HL-60 (cell line): ENCODE data around the gene CREB5.

Source experiments
- DNase-seq, 2 experiments: peaks; one replicate each; pipeline ENCODE4 v3.0.0-alpha.2; 2010 to 2020; ENCODE audit warnings: low read depth in 1 of 2, low spot score in 1 of 2
- H3K27ac ChIP-seq: fragments of 250-450 bp; sonication (Bioruptor Pico); replicated peaks from 2 replicates; pipeline ENCODE4 v1.5.1; 2020; ENCODE audit warnings: mild to moderate bottlenecking, moderate library complexity
- H3K27me3 ChIP-seq: fragments of 250-450 bp; sonication (Bioruptor Pico); 2 replicates; pipeline ENCODE4 v1.5.1; 2021; ENCODE audit warnings: mild to moderate bottlenecking, moderate library complexity; ENCODE audit not compliant: insufficient read depth, poor library complexity, severe bottlenecking
- H3K4me3 ChIP-seq: replicated peaks from 2 replicates; pipeline ENCODE4 v1.5.1; 2011; ENCODE audit warnings: mild to moderate bottlenecking, control low read depth, low read length; ENCODE audit not compliant: insufficient read depth
- GABPA ChIP-seq: IDR thresholded peaks from 2 replicates; pipeline ENCODE4 v1.6.1; 2012; ENCODE audit warnings: low read depth
- POLR2AphosphoS5 ChIP-seq: IDR thresholded peaks from 2 replicates; pipeline ENCODE4 v1.6.1; 2012; ENCODE audit warnings: low read depth
- SPI1 ChIP-seq: IDR thresholded peaks from 2 replicates; pipeline ENCODE4 v1.6.1; 2012; ENCODE audit warnings: low read depth, mild to moderate bottlenecking, borderline replicate concordance
- TF ChIP-seq, protein P1 (sequence below): IDR thresholded peaks from one replicate; pipeline ENCODE4 v1.5.1; 2011; ENCODE audit warnings: low read length, control low read depth, inconsistent platforms; ENCODE audit not compliant: insufficient read depth
- TF ChIP-seq, protein P2 (sequence below): IDR thresholded peaks from 2 replicates; pipeline ENCODE4 v1.6.1; 2012; ENCODE audit warnings: low read depth; ENCODE audit not compliant: insufficient replicate concordance

Gene CREB5

DNA sequence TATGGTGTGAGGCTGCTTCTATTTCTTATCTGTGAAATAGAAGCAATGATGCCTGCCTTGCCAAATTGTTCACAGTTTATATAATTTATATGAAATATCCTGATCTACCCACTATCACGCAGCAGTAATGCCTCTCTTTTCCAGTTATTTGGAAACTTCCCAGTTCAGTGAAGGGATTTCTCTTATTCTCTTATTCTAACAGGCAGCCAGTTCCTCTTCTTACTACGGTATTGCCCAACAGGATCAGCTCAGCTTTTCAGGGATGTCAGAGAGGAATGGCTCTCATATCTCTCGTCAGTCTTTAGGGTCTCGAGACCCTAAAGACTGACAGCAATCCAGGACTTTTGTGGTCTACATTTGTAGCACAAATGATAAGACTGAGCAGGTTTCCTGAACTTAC, 215.6 kb downstream of the CREB5 start:
- Histone ChIP-seq H3K4me3 (no peak overlapping the region), H3K27me3 (no peaks in the 10 kb centered on the region), H3K27ac (no peak overlapping the region)
- no peak for DNase-seq
- TF ChIP-seq SPI1 = peak; percentile 36; the same call in 1 of the 2 replicates
- TF ChIP-seq, protein P1, sequence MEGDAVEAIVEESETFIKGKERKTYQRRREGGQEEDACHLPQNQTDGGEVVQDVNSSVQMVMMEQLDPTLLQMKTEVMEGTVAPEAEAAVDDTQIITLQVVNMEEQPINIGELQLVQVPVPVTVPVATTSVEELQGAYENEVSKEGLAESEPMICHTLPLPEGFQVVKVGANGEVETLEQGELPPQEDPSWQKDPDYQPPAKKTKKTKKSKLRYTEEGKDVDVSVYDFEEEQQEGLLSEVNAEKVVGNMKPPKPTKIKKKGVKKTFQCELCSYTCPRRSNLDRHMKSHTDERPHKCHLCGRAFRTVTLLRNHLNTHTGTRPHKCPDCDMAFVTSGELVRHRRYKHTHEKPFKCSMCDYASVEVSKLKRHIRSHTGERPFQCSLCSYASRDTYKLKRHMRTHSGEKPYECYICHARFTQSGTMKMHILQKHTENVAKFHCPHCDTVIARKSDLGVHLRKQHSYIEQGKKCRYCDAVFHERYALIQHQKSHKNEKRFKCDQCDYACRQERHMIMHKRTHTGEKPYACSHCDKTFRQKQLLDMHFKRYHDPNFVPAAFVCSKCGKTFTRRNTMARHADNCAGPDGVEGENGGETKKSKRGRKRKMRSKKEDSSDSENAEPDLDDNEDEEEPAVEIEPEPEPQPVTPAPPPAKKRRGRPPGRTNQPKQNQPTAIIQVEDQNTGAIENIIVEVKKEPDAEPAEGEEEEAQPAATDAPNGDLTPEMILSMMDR = no peak

DNA sequence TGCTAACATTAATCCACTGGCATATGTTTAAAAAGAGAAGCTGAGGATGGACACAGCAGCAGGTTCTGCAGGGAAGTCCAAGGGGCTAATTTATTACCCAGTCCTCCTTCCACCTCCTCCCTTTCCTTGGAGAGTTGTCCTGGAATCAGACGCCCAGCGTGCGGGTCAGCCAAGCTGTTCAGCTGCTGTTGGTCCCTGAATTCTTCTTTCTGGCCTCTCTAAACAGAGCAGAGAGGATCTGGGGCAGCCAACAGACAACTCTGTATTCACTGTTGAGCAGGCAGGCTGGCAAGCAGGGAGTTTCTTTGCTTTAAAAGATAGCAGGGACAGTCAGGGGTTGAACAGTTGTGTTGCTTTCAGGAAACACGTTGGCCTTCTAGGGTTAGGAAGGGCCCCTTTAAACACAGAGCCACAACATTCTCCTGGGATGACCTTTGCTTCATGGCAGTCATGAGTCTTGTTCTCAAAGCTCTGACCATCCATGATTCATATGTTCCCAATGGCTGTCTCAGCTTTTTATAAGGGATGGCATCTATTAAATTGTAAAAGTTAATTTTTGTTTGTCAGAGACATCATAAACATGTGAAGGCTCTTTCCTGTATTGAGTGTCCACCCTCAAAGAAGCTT, 217.0 kb downstream of the CREB5 start:
- H3K4me3 ChIP-seq = no peak overlapping the region

DNA sequence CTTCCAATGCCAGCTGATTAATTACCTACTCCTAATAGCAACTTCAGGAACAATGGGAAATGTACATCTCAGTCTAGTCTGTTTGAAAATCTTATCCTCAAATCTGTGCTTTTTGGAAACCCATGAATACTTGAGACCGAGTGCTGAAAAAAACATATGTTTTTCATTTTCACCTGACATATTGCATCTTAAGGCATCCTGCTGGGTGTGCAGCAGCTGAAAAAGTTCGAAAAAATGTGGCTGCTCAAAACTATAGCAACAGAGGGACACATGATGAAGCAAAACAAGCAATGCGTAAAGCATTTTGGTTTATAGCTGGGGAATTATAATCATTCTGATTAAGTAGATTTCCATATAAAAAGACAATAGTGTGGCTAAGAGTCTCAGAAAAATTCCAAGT, 218.0 kb downstream of the CREB5 start:
- Histone ChIP-seq H3K27ac (no peak overlapping the region), H3K27me3 (no peaks in the 10 kb centered on the region), H3K4me3 (no peak overlapping the region)
- TF ChIP-seq, protein P1 = no peak
- no peak for DNase-seq

More for the DNA sequence above, 217.0 kb downstream of the CREB5 start:
- TF ChIP-seq POLR2AphosphoS5 (no peak), SPI1 (no peak), GABPA (no peak)
- TF ChIP-seq, protein P2, sequence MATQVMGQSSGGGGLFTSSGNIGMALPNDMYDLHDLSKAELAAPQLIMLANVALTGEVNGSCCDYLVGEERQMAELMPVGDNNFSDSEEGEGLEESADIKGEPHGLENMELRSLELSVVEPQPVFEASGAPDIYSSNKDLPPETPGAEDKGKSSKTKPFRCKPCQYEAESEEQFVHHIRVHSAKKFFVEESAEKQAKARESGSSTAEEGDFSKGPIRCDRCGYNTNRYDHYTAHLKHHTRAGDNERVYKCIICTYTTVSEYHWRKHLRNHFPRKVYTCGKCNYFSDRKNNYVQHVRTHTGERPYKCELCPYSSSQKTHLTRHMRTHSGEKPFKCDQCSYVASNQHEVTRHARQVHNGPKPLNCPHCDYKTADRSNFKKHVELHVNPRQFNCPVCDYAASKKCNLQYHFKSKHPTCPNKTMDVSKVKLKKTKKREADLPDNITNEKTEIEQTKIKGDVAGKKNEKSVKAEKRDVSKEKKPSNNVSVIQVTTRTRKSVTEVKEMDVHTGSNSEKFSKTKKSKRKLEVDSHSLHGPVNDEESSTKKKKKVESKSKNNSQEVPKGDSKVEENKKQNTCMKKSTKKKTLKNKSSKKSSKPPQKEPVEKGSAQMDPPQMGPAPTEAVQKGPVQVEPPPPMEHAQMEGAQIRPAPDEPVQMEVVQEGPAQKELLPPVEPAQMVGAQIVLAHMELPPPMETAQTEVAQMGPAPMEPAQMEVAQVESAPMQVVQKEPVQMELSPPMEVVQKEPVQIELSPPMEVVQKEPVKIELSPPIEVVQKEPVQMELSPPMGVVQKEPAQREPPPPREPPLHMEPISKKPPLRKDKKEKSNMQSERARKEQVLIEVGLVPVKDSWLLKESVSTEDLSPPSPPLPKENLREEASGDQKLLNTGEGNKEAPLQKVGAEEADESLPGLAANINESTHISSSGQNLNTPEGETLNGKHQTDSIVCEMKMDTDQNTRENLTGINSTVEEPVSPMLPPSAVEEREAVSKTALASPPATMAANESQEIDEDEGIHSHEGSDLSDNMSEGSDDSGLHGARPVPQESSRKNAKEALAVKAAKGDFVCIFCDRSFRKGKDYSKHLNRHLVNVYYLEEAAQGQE = no peak
- TF ChIP-seq, protein P1 = no peak
- no peak for DNase-seq
- Histone ChIP-seq H3K27me3 (no peaks in the 10 kb centered on the region), H3K27ac (no peak overlapping the region)

DNA sequence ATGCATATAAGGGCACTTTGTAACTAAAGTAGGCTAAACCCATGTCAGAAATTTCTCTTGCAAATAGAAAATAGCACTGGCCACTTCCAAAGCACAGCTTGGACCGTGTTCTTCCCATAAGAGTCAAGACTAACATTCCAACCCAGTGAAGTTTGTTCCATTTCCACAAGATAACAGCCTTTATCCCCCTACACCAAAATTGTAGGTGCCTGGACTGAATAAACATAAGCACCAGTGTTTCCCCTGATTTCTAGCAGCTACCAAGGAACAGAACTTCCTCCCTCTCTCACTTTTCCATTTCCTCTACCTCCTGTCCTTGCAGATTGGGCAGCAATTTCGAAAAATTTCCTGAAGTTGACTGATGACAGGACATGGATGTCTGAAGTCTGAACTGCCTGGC, 219.7 kb downstream of the CREB5 start:
- Histone ChIP-seq H3K27me3 (no peaks in the 10 kb centered on the region), H3K27ac (no peak overlapping the region), H3K4me3 (no peak overlapping the region)
- TF ChIP-seq SPI1 (no peak), POLR2AphosphoS5 (no peak), GABPA (no peak)
- TF ChIP-seq, protein P2 = no peak
- TF ChIP-seq, protein P1 = no peak
- no peak for DNase-seq
